Transverse colon (tissue), 3 donors: ENCODE measurements around the gene AGBL4.

ENCODE experiments used
- POLR2A ChIP-seq: fragments of 450-650 bp; IDR thresholded peaks from one replicate; pipeline ENCODE4 v1.6.1; 2016; ENCODE audit warnings: antibody characterized with exemption, mild to moderate bottlenecking, moderate library complexity
- TF ChIP-seq, protein P1 (sequence below), 5 experiments: fragments of 200-600 bp in 3 of 5; fragments of 450-650 bp in 2 of 5; sonication (generic) in 3 of 5; IDR thresholded peaks; 1 replicate in 2 of 5; 2 replicates in 3 of 5; pipeline ENCODE4 v1.5.1; 2016 to 2017; ENCODE audit warnings: antibody characterized with exemption in 5 of 5, inconsistent platforms in 3 of 5, mild to moderate bottlenecking in 2 of 5, moderate library complexity in 1 of 5

DNA sequence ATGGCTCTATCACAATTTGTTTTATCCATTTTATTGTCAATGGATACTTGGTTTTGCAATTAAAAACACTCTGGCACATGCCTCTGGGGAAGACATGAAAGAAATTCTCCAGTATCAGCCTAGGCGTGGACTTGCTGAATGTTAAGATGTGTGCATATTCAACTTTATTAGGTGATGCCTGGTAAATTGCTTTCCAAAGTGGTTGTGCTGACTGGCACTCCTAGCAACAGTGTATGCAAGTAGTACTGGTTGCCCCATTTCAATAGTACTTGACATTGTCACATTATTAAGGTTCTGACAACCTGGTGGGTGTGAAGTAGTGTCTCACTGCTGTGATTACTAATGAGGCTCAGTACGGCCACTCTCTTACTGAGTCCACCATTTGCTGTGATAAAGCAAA is 1295.2 kb downstream of the AGBL4 start:
- no peak for TF ChIP-seq POLR2A
- TF ChIP-seq, protein P1, sequence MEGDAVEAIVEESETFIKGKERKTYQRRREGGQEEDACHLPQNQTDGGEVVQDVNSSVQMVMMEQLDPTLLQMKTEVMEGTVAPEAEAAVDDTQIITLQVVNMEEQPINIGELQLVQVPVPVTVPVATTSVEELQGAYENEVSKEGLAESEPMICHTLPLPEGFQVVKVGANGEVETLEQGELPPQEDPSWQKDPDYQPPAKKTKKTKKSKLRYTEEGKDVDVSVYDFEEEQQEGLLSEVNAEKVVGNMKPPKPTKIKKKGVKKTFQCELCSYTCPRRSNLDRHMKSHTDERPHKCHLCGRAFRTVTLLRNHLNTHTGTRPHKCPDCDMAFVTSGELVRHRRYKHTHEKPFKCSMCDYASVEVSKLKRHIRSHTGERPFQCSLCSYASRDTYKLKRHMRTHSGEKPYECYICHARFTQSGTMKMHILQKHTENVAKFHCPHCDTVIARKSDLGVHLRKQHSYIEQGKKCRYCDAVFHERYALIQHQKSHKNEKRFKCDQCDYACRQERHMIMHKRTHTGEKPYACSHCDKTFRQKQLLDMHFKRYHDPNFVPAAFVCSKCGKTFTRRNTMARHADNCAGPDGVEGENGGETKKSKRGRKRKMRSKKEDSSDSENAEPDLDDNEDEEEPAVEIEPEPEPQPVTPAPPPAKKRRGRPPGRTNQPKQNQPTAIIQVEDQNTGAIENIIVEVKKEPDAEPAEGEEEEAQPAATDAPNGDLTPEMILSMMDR (IDR thresholded peaks at IDR 0.05) = no peak
